ENCODE measurements around the gene GPR34. TPM values are rescaled to one million over a fixed set of nuclear protein-coding genes. Genes with fewer than 3 reads are reported as not detected.

The GPR34 gene
- total RNA-seq, 1 experiment from 2014 or later = not detected

DNA sequence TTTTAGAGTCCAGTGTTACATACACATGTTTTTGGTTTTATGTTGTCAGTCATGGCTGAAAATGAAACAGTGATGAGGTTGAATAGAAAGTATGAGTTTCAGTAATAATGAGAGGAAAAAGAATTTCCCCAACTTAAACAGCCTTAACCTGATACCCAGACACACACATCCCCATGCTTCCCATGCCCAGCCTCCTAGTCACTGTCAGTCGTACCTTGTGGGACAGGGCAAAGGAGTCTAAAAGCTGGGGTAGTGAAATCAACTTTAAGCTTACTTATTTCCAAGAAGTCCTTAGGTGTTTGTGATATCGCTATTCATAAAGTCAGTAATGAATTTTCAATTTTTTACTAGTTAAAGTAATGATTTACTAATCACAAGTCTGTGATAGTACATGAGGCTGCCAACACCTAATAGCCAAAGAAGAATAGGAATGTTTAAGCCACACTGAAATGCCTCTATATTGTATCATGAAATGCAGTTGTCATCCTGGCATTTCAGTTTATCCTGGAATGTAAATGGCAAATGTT, 24.3 kb upstream of the GPR34 start:
- CTCF ChIA-PET = no interaction called here
- intact Hi-C loops (cut with micrococcal nuclease) = no loop called here
- no peak for ATAC-seq

DNA sequence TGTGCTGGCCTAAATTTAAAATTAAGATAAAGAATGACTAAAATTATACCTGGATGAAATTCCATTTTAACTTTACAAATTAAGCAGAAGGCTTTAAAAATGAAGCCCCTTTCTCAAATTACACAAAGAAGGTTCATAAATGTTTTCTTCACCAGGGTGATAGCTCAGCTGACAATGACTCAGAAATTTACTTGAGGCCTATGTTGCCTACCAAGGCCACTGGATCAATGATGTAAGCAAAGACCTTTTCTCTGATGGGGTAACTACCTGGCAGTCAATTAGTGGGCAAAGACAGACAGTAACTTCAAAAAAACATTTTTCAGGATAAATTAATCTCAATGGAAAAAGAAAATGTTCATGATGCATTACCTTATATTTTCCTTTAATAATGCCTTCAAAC, 23.9 kb upstream of the GPR34 start:
- Histone ChIP-seq H3K4me1 (ENCODE audit: insufficient read depth, low read length) (peaks cover 9% of the 10 kb centered on the region), H3K79me2 (ENCODE audit: low read length) (no peaks in the 10 kb centered on the region), H2AFZ (ENCODE audit: low read length) (no peak overlapping the region), H4K20me1 (ENCODE audit: low read length) (no peaks in the 10 kb centered on the region), H3K27ac (ENCODE audit: low read length) (no peak overlapping the region), H3K9ac (ENCODE audit: low read length) (no peak overlapping the region), H3F3A (ENCODE audit: low read length, unreplicated experiment) (no peaks in the 10 kb centered on the region), H3K9me3 (ENCODE audit: low read length) (no peaks in the 10 kb centered on the region), H3K4me2 (ENCODE audit: low read length) (no peak overlapping the region), H3K4me3 (ENCODE audit: low read length) (no peak overlapping the region), H3K27me3 (ENCODE audit: low read length) (no peaks in the 10 kb centered on the region), H3K9me2 (replicated peaks; ENCODE audit: low read length) (no peaks in the 10 kb centered on the region), H3K36me3 (ENCODE audit: low read depth, low read length) (no peaks in the 10 kb centered on the region)
- ATAC-seq (no peak), DNase-seq (no peak)
- ChIA-PET CTCF (no interaction called here), POLR2A (ENCODE audit: unreplicated experiment) (no interaction called here)
- intact Hi-C loops (cut with micrococcal nuclease) = no loop called here
- TF ChIP-seq EZH2 (IDR thresholded peaks at IDR 0.05; ENCODE audit: low read length, unreplicated experiment) = no peak
- TF ChIP-seq EZH2phosphoT487 (IDR thresholded peaks at IDR 0.05; ENCODE audit: borderline replicate concordance, low read length) = no peak
- TF ChIP-seq, protein P1, sequence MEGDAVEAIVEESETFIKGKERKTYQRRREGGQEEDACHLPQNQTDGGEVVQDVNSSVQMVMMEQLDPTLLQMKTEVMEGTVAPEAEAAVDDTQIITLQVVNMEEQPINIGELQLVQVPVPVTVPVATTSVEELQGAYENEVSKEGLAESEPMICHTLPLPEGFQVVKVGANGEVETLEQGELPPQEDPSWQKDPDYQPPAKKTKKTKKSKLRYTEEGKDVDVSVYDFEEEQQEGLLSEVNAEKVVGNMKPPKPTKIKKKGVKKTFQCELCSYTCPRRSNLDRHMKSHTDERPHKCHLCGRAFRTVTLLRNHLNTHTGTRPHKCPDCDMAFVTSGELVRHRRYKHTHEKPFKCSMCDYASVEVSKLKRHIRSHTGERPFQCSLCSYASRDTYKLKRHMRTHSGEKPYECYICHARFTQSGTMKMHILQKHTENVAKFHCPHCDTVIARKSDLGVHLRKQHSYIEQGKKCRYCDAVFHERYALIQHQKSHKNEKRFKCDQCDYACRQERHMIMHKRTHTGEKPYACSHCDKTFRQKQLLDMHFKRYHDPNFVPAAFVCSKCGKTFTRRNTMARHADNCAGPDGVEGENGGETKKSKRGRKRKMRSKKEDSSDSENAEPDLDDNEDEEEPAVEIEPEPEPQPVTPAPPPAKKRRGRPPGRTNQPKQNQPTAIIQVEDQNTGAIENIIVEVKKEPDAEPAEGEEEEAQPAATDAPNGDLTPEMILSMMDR (conservative IDR thresholded peaks at IDR 0.05; ENCODE audit: low read depth, low read length) = no peak
- no TSS peak for BruUV-seq (replicated peaks)

More for the DNA sequence above, 24.3 kb upstream of the GPR34 start:
- Histone ChIP-seq H3K79me2 (ENCODE audit: low read length) (no peaks in the 10 kb centered on the region), H3K4me2 (ENCODE audit: low read length) (no peak overlapping the region), H3K9me3 (ENCODE audit: low read length) (no peaks in the 10 kb centered on the region), H3K27me3 (ENCODE audit: low read length) (no peaks in the 10 kb centered on the region), H2AFZ (ENCODE audit: low read length) (no peak overlapping the region), H3K9me2 (replicated peaks; ENCODE audit: low read length) (no peaks in the 10 kb centered on the region), H3K4me1 (ENCODE audit: insufficient read depth, low read length) (peaks cover 9% of the 10 kb centered on the region), H3K4me3 (ENCODE audit: low read length) (no peak overlapping the region), H3F3A (ENCODE audit: low read length, unreplicated experiment) (no peaks in the 10 kb centered on the region), H3K27ac (ENCODE audit: low read length) (no peak overlapping the region), H3K36me3 (ENCODE audit: low read depth, low read length) (no peaks in the 10 kb centered on the region), H3K9ac (ENCODE audit: low read length) (no peak overlapping the region), H4K20me1 (ENCODE audit: low read length) (no peaks in the 10 kb centered on the region)
- POLR2A ChIA-PET (ENCODE audit: unreplicated experiment) = no interaction called here
- BruUV-seq (replicated peaks) = no TSS peak
- TF ChIP-seq, protein P1 (conservative IDR thresholded peaks at IDR 0.05; ENCODE audit: low read depth, low read length) = no peak
- no peak for TF ChIP-seq EZH2phosphoT487 (IDR thresholded peaks at IDR 0.05; ENCODE audit: borderline replicate concordance, low read length)
- TF ChIP-seq EZH2 (IDR thresholded peaks at IDR 0.05; ENCODE audit: low read length, unreplicated experiment) = no peak
- no peak for DNase-seq

DNA sequence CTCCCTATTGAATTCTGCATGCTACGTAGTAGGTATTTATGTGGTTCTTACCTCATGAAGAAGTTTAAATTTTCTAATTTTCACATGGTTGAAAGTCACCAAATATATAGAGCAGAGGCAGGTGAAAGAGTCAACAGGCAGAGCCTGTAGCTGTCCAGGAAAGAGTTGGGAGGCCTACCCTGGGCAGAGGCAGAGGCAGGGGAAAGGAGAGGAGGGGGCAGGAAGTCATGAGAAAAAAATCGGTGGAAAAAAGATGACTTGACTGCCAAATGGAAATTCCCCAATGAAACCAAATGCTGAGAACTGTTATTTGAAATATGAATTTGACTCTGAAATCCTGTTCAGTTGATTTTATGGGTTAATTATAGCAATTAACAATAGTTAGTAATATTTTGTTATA, 23.1 kb upstream of the GPR34 start:
- TF ChIP-seq, protein P1 (conservative IDR thresholded peaks at IDR 0.05; ENCODE audit: low read depth, low read length) = no peak
- TF ChIP-seq EZH2 (IDR thresholded peaks at IDR 0.05; ENCODE audit: low read length, unreplicated experiment) (no peak), EZH2phosphoT487 (IDR thresholded peaks at IDR 0.05; ENCODE audit: borderline replicate concordance, low read length) (no peak)
- no peak for DNase-seq
- Histone ChIP-seq H3K27me3 (ENCODE audit: low read length) (no peaks in the 10 kb centered on the region), H3K4me2 (ENCODE audit: low read length) (no peak overlapping the region), H3F3A (ENCODE audit: low read length, unreplicated experiment) (no peaks in the 10 kb centered on the region), H3K36me3 (ENCODE audit: low read depth, low read length) (no peaks in the 10 kb centered on the region), H3K9me2 (replicated peaks; ENCODE audit: low read length) (no peaks in the 10 kb centered on the region), H3K9ac (ENCODE audit: low read length) (no peak overlapping the region), H2AFZ (ENCODE audit: low read length) (no peak overlapping the region), H3K79me2 (ENCODE audit: low read length) (no peaks in the 10 kb centered on the region), H3K27ac (ENCODE audit: low read length) (no peak overlapping the region), H3K9me3 (ENCODE audit: low read length) (no peaks in the 10 kb centered on the region), H4K20me1 (ENCODE audit: low read length) (no peaks in the 10 kb centered on the region), H3K4me3 (ENCODE audit: low read length) (no peak overlapping the region), H3K4me1 (ENCODE audit: insufficient read depth, low read length) (peaks cover 9% of the 10 kb centered on the region)
- ChIA-PET POLR2A (ENCODE audit: unreplicated experiment) (no interaction called here), CTCF (no interaction called here)
- no peak for ATAC-seq
- intact Hi-C loops (cut with micrococcal nuclease) = no loop called here
- BruUV-seq (replicated peaks) = no TSS peak
